H9 (cell line): ENCODE measurements around the gene OST4. TPM values are rescaled to one million over a fixed set of nuclear protein-coding genes. Genes with fewer than 3 reads are reported as not detected.

ENCODE experiments used
- DNase-seq: peaks from one replicate; pipeline ENCODE4 v3.0.0-alpha.2; 2017
- H2AFZ ChIP-seq: one replicate; pipeline ENCODE4 v1.6.1; 2013; ENCODE audit warnings: mild to moderate bottlenecking, low read length, control low read depth, moderate library complexity
- H2AK5ac ChIP-seq: 2 replicates; pipeline ENCODE4 v1.6.1; 2013; ENCODE audit warnings: low read length, control low read depth, mixed read lengths; ENCODE audit not compliant: insufficient read length
- H2BK120ac ChIP-seq: one replicate; pipeline ENCODE4 v1.6.1; 2013; ENCODE audit warnings: low read depth, mild to moderate bottlenecking, low read length, control low read depth, inconsistent platforms; ENCODE audit not compliant: poor library complexity, severe bottlenecking
- H2BK12ac ChIP-seq: 2 replicates; pipeline ENCODE4 v1.6.1; 2013; ENCODE audit warnings: low read length, control low read depth, mixed read lengths, low read depth; ENCODE audit not compliant: insufficient read length
- H2BK15ac ChIP-seq: 2 replicates; pipeline ENCODE4 v1.6.1; 2013; ENCODE audit warnings: low read depth, low read length, control low read depth
- H2BK20ac ChIP-seq: one replicate; pipeline ENCODE4 v1.6.1; 2013; ENCODE audit warnings: low read depth, mild to moderate bottlenecking, low read length, control low read depth, inconsistent platforms; ENCODE audit not compliant: poor library complexity, severe bottlenecking
- H2BK5ac ChIP-seq: 2 replicates; pipeline ENCODE4 v1.6.1; 2013; ENCODE audit warnings: low read length, control low read depth, mixed read lengths; ENCODE audit not compliant: insufficient read length
- H3K14ac ChIP-seq: 2 replicates; pipeline ENCODE4 v1.6.1; 2013; ENCODE audit warnings: low read length, control low read depth; ENCODE audit not compliant: insufficient read depth
- H3K18ac ChIP-seq: 2 replicates; pipeline ENCODE4 v1.6.1; 2013; ENCODE audit warnings: low read depth, mild to moderate bottlenecking, mixed read lengths, low read length, control low read depth; ENCODE audit not compliant: insufficient read length
- H3K23ac ChIP-seq: 2 replicates; pipeline ENCODE4 v1.6.1; 2013; ENCODE audit warnings: low read length, control low read depth, mixed read lengths, low read depth; ENCODE audit not compliant: insufficient read length
- H3K23me2 ChIP-seq: 2 replicates; pipeline ENCODE4 v1.6.1; 2013; ENCODE audit warnings: low read depth, mild to moderate bottlenecking, mixed read lengths, low read length, control low read depth; ENCODE audit not compliant: insufficient read length, poor library complexity, severe bottlenecking
- H3K27ac ChIP-seq: 2 replicates; pipeline ENCODE4 v1.5.1; 2013; ENCODE audit warnings: low read length, control low read depth, mixed read lengths, low read depth; ENCODE audit not compliant: insufficient read length
- H3K27me3 ChIP-seq: 2 replicates; pipeline ENCODE4 v1.6.1; 2013; ENCODE audit warnings: low read length, control low read depth, inconsistent platforms; ENCODE audit not compliant: insufficient read depth
- H3K4ac ChIP-seq: 2 replicates; pipeline ENCODE4 v1.6.1; 2013; ENCODE audit warnings: low read depth, mild to moderate bottlenecking, control low read depth, inconsistent platforms, low read length, moderate library complexity
- H3K4me1 ChIP-seq: 2 replicates; pipeline ENCODE4 v1.6.1; 2013; ENCODE audit warnings: low read length, control low read depth, inconsistent platforms; ENCODE audit not compliant: insufficient read depth
- H3K4me2 ChIP-seq: 2 replicates; pipeline ENCODE4 v1.6.1; 2013; ENCODE audit warnings: low read length, control low read depth, mixed read lengths; ENCODE audit not compliant: insufficient read length, insufficient read depth
- H3K56ac ChIP-seq: 2 replicates; pipeline ENCODE4 v1.6.1; 2013; ENCODE audit warnings: low read depth, mild to moderate bottlenecking, mixed read lengths, low read length, control low read depth; ENCODE audit not compliant: insufficient read length
- H3K79me1 ChIP-seq: 2 replicates; pipeline ENCODE4 v1.6.1; 2013; ENCODE audit warnings: low read depth, mild to moderate bottlenecking, moderate library complexity, low read length, control low read depth, inconsistent platforms; ENCODE audit not compliant: insufficient read depth, poor library complexity, severe bottlenecking
- H3K79me2 ChIP-seq: 2 replicates; pipeline ENCODE4 v1.6.1; 2013; ENCODE audit warnings: low read length, control low read depth, inconsistent platforms; ENCODE audit not compliant: insufficient read depth
- H3K9ac ChIP-seq: 2 replicates; pipeline ENCODE4 v1.6.1; 2013; ENCODE audit warnings: low read length, control low read depth, mixed read lengths; ENCODE audit not compliant: insufficient read length; ENCODE audit errors: extremely low read depth
- H3K9me3 ChIP-seq: one replicate; pipeline ENCODE4 v1.6.1; 2013; ENCODE audit warnings: low read depth, low read length, inconsistent platforms; ENCODE audit not compliant: control insufficient read depth
- H3T11ph ChIP-seq: one replicate; pipeline ENCODE4 v1.6.1; 2013; ENCODE audit warnings: mild to moderate bottlenecking, low read length, control low read depth, inconsistent platforms
- H4K20me1 ChIP-seq: one replicate; pipeline ENCODE4 v1.6.1; 2013; ENCODE audit not compliant: control insufficient read depth, insufficient read length, insufficient read depth
- H4K5ac ChIP-seq: 2 replicates; pipeline ENCODE4 v1.6.1; 2013; ENCODE audit warnings: low read depth, mild to moderate bottlenecking, mixed read lengths, low read length, control low read depth; ENCODE audit not compliant: insufficient read length
- H4K8ac ChIP-seq: replicated peaks from 2 replicates; pipeline ENCODE4 v1.6.1; 2013; ENCODE audit warnings: low read length, control low read depth, mixed read lengths, low read depth; ENCODE audit not compliant: insufficient read length
- H4K91ac ChIP-seq: 2 replicates; pipeline ENCODE4 v1.6.1; 2013; ENCODE audit warnings: low read depth, mild to moderate bottlenecking, moderate library complexity, mixed read lengths, low read length, control low read depth; ENCODE audit not compliant: insufficient read length
- H3K27ac Mint-ChIP-seq, 3 experiments: 2 replicates in 2 of 3; 3 replicates in 1 of 3; pipeline ENCODE4 v1.8.0; 2020 to 2021; ENCODE audit warnings: mixed read lengths in 3 of 3, mild to moderate bottlenecking in 1 of 3, moderate library complexity in 1 of 3
- H3K27me3 Mint-ChIP-seq: 2 replicates; pipeline ENCODE4 v1.8.0; 2021; ENCODE audit warnings: low read depth, mild to moderate bottlenecking, moderate library complexity, mixed read lengths
- H3K36me3 Mint-ChIP-seq, 3 experiments: 2 replicates in 2 of 3; 3 replicates in 1 of 3; pipeline ENCODE4 v1.8.0; 2020 to 2021; ENCODE audit warnings: low read depth in 3 of 3, mixed read lengths in 3 of 3; ENCODE audit not compliant: insufficient read depth in 1 of 3
- H3K4me1 Mint-ChIP-seq, 2 experiments: 2 replicates each; pipeline ENCODE4 v1.8.0; 2020; ENCODE audit warnings: mixed read lengths in 2 of 2
- H3K4me3 Mint-ChIP-seq, 2 experiments: 2 replicates in 1 of 2; 3 replicates in 1 of 2; pipeline ENCODE4 v1.8.0; 2020 to 2021; ENCODE audit warnings: mild to moderate bottlenecking in 2 of 2, mixed read lengths in 2 of 2, moderate library complexity in 1 of 2
- H3K9me3 Mint-ChIP-seq, 2 experiments: 2 replicates in 1 of 2; 3 replicates in 1 of 2; pipeline ENCODE4 v1.8.0; 2020; ENCODE audit warnings: mild to moderate bottlenecking in 2 of 2, mixed read lengths in 2 of 2, moderate library complexity in 1 of 2
- CTCF ChIP-seq: fragments of 200-600 bp; sonication (generic); conservative IDR thresholded peaks from 3 replicates; pipeline ENCODE4 v1.8.0; 2021; ENCODE audit warnings: antibody characterized with exemption, mild to moderate bottlenecking
- WGBS: extraction: QIAGEN DNeasy Blood & Tissue Kit; methylation state at CpG from one replicate; pipeline ENCODE4 v1.1.7; 2013; ENCODE audit warnings: missing lambda C conversion rate, low lambda C conversion rate, mixed read lengths; ENCODE audit not compliant: insufficient read length; ENCODE audit errors: extremely low coverage; 5-methylcytosine and 5-hydroxymethylcytosine counted together
- total RNA-seq: library from RNA; stranded (reverse); gene quantifications from 2 replicates; pipeline ENCODE4 v1.2.1, GENCODE V29; 2021

The OST4 gene
- total RNA-seq, 1 experiment from 2014 or later = 215 TPM

- Histone ChIP-seq H3K23me2 (no peaks in the 10 kb centered on the region), H3K79me2 (no peaks in the 10 kb centered on the region), H3K27ac (no peak overlapping the region), H4K5ac (no peak overlapping the region), H3K18ac (peak overlapping the region; percentile 18), H4K91ac (no peak overlapping the region), H3K56ac (no peak overlapping the region), H4K20me1 (peaks cover 3% of the 10 kb centered on the region), H4K8ac (no peak overlapping the region), H2AFZ (no peak overlapping the region), H2BK120ac (no peak overlapping the region), H3K9ac (no peak overlapping the region), H3K27me3 (no peaks in the 10 kb centered on the region), H3K4me2 (peak overlapping the region; percentile 22), H2BK12ac (no peak overlapping the region), H2BK20ac (no peak overlapping the region), H2AK5ac (no peak overlapping the region), H3T11ph (no peak overlapping the region), H3K9me3 (no peaks in the 10 kb centered on the region), H2BK5ac (no peak overlapping the region), H3K23ac (no peak overlapping the region), H3K79me1 (no peaks in the 10 kb centered on the region), H3K4ac (no peak overlapping the region), H3K14ac (no peak overlapping the region), H2BK15ac (no peak overlapping the region), H3K4me1 (no peaks in the 10 kb centered on the region)
- peak overlapping the region; percentile 47 to 67 for H3K4me3 Mint-ChIP-seq
- H3K27ac Mint-ChIP-seq = peak overlapping the region in 2 of 3 experiments; percentile 68 to 82; a peak in 4 of 7 replicates
- TF ChIP-seq CTCF = no peak
- peaks cover 0 to 1% (median 0%) of the 10 kb centered on the region in 3 experiments; a peak in 3 of 7 replicates for H3K36me3 Mint-ChIP-seq
- H3K4me1 Mint-ChIP-seq = peaks cover 8 to 10% of the 10 kb centered on the region in 2 experiments
- no peaks in the 10 kb centered on the region; a peak in 1 of 5 replicates for H3K9me3 Mint-ChIP-seq
- peak; percentile 76 for DNase-seq
- no peaks in the 10 kb centered on the region for H3K27me3 Mint-ChIP-seq
- no CpG with 5 or more reads among the region's 18 CpGs for WGBS
Observed at GRCh38 chr2:27095745-27096651, 24.5 kb upstream of the OST4 start.
